GM18507 (cell line): ENCODE results near the gene LCE3E.
"Not testable (repeated sequence)": the region's sequence is repeated elsewhere in the genome, so short reads cannot be mapped to it uniquely, and the experiment has no call there.

Source experiments
- DNase-seq: peaks from one replicate; pipeline ENCODE4 v3.0.0; 2011; ENCODE audit warnings: low read depth; ENCODE audit not compliant: insufficient read length; ENCODE audit errors: extremely low spot score
- FAIRE-seq: peaks from 2 replicates; lab custom pipeline; 2011; peaks lifted over from hg19 to GRCh38; lab: Jason Lieb, UNC

The LCE3E gene

GRCh38 chr1:152566681-152567080 lies at the start of gene LCE3E:
Gene LCE3E (minus strand): TSS chr1:152566780. CDS start chr1:152566208, 572 bp downstream.
- DNase-seq (no peak), FAIRE-seq (no peak)

- DNase-seq = no peak
- no peak for FAIRE-seq
Measured at GRCh38 chr1:152613511-152613910, 46.9 kb upstream of the LCE3E start, which contains the start of gene LCE3B. Gene LCE3B (plus strand): TSS chr1:152613811. CDS start chr1:152613811, 0 bp downstream.

- DNase-seq (no peak), FAIRE-seq (no peak)
Measured at GRCh38 chr1:152599934-152600333, 33.4 kb upstream of the LCE3E start, which contains the start of gene LCE3C. Gene LCE3C (plus strand): TSS chr1:152600234. CDS start chr1:152600732, 498 bp downstream.

GRCh38 chr1:152596986-152597385 lies 30.4 kb upstream of the LCE3E start:
- no peak for FAIRE-seq
- DNase-seq = no peak

- no peak for DNase-seq
- FAIRE-seq = no peak
Measured at GRCh38 chr1:152585586-152585985, 19.0 kb upstream of the LCE3E start.

- DNase-seq (no peak), FAIRE-seq (no peak)
Measured at GRCh38 chr1:152582647-152583046, 16.1 kb upstream of the LCE3E start.

GRCh38 chr1:152580433-152580832 lies 13.9 kb upstream of the LCE3E start, which contains the start of gene LCE3D:
Gene LCE3D (minus strand): TSS chr1:152580516. CDS start chr1:152579936, 580 bp downstream.
- FAIRE-seq (no peak), DNase-seq (no peak)

- FAIRE-seq, DNase-seq: not testable (repeated sequence)
Measured at GRCh38 chr1:152579526-152579925, 12.9 kb upstream of the LCE3E start.

- FAIRE-seq = no peak
- DNase-seq = no peak
Measured at GRCh38 chr1:152577168-152577567, 10.6 kb upstream of the LCE3E start.

GRCh38 chr1:152565535-152566215 lies 905 bp downstream of the LCE3E start:
- DNase-seq (no peak), FAIRE-seq (no peak)

- DNase-seq (no peak), FAIRE-seq (peak; percentile 21)
Measured at GRCh38 chr1:152565115-152565514, 1.5 kb downstream of the LCE3E start.

GRCh38 chr1:152548358-152548757 lies 18.2 kb downstream of the LCE3E start:
- not testable (repeated sequence) for FAIRE-seq, DNase-seq

GRCh38 chr1:152546704-152547103 lies 19.9 kb downstream of the LCE3E start:
- FAIRE-seq (no peak), DNase-seq (no peak)

- DNase-seq (no peak), FAIRE-seq (no peak)
Measured at GRCh38 chr1:152543820-152544219, 22.8 kb downstream of the LCE3E start.

GRCh38 chr1:152539901-152540300 lies 26.7 kb downstream of the LCE3E start:
- DNase-seq (no peak), FAIRE-seq (no peak)

- DNase-seq (no peak), FAIRE-seq (no peak)
Measured at GRCh38 chr1:152537496-152537895, 29.1 kb downstream of the LCE3E start.

GRCh38 chr1:152535774-152536173 lies 30.8 kb downstream of the LCE3E start:
- DNase-seq (no peak), FAIRE-seq (no peak)

- peak; percentile 68 for FAIRE-seq
- DNase-seq = no peak
Measured at GRCh38 chr1:152533327-152533938, 33.1 kb downstream of the LCE3E start.

- FAIRE-seq (no peak), DNase-seq (no peak)
Measured at GRCh38 chr1:152525080-152525641, 41.4 kb downstream of the LCE3E start.

GRCh38 chr1:152520561-152521090 lies 46.0 kb downstream of the LCE3E start:
- DNase-seq = no peak
- no peak for FAIRE-seq
